ENCODE measurements around the gene XXYLT1. TPM values are rescaled to one million over a fixed set of nuclear protein-coding genes. Genes with fewer than 3 reads are reported as not detected.

The XXYLT1 gene
- total RNA-seq, 2 experiments from 2014 or later, result 3.1 to 3.7 TPM

GRCh38 chr3:195246581-195246995, 24.4 kb downstream of the XXYLT1 start:
- Histone ChIP-seq H3K36me3 (ENCODE audit: insufficient read depth, low read length) (peaks cover 3% of the 10 kb centered on the region), H3K4me3 (ENCODE audit: low read length) (no peak overlapping the region), H3K4me1 (ENCODE audit: insufficient read depth, low read length) (peaks cover 17% of the 10 kb centered on the region), H3K9me3 (ENCODE audit: control insufficient read depth in 1 of 2, insufficient read depth in 1 of 2, low read length in 2 of 2) (no peaks in the 10 kb centered on the region), H3K27ac (ENCODE audit: low read depth in 1 of 2, low read length in 2 of 2) (no peak overlapping the region), H3K27me3 (ENCODE audit: control insufficient read depth in 1 of 2, insufficient read depth in 2 of 2, low read length in 2 of 2) (no peaks in the 10 kb centered on the region)
- intact Hi-C loops (cut with DNase I, micrococcal nuclease), result no loop called here
- ChIA-PET CTCF (no interaction called here), POLR2A (no interaction called here)
- no peaks in the 10 kb centered on the region for H3K9me3 Mint-ChIP-seq
- H3K4me1 Mint-ChIP-seq (ENCODE audit: low read depth), result peaks cover 7% of the 10 kb centered on the region
- no peak for TF ChIP-seq CTCF (IDR thresholded peaks at IDR 0.05)
- no peaks in the 10 kb centered on the region for H3K27me3 Mint-ChIP-seq
- DNase-seq, result no peak
- no peak overlapping the region for H3K27ac Mint-ChIP-seq
- ATAC-seq (ENCODE audit: poor library complexity), result no peak
- no peaks in the 10 kb centered on the region for H3K36me3 Mint-ChIP-seq (ENCODE audit: low read depth)
- no peak overlapping the region for H3K4me3 Mint-ChIP-seq

GRCh38 chr3:195245531-195245951, 25.4 kb downstream of the XXYLT1 start:
- Histone ChIP-seq H3K4me3 (ENCODE audit: low read length) (no peak overlapping the region), H3K9me3 (ENCODE audit: control insufficient read depth in 1 of 2, insufficient read depth in 1 of 2, low read length in 2 of 2) (no peaks in the 10 kb centered on the region), H3K36me3 (ENCODE audit: insufficient read depth, low read length) (peaks cover 3% of the 10 kb centered on the region), H3K27ac (ENCODE audit: low read depth in 1 of 2, low read length in 2 of 2) (no peak overlapping the region), H3K4me1 (ENCODE audit: insufficient read depth, low read length) (peaks cover 9% of the 10 kb centered on the region), H3K27me3 (ENCODE audit: control insufficient read depth in 1 of 2, insufficient read depth in 2 of 2, low read length in 2 of 2) (no peaks in the 10 kb centered on the region)
- intact Hi-C loops (cut with DNase I, micrococcal nuclease), result no loop called here
- POLR2A ChIA-PET, result no interaction called here
- no peaks in the 10 kb centered on the region for H3K36me3 Mint-ChIP-seq (ENCODE audit: low read depth)
- TF ChIP-seq CTCF (IDR thresholded peaks at IDR 0.05), result no peak
- no peak overlapping the region for H3K27ac Mint-ChIP-seq
- no peaks in the 10 kb centered on the region for H3K9me3 Mint-ChIP-seq
- H3K4me1 Mint-ChIP-seq (ENCODE audit: low read depth), result peaks cover 3% of the 10 kb centered on the region
- no peaks in the 10 kb centered on the region for H3K27me3 Mint-ChIP-seq
- no peak overlapping the region for H3K4me3 Mint-ChIP-seq
- CTCF ChIA-PET, result interaction anchor here (0.7 kb wide), 1 partner anchor 84 kb away, joined by 4 read pairs; no protein-coding TSS in a partner anchor
- no peak for DNase-seq
- no peak for ATAC-seq (ENCODE audit: poor library complexity)

GRCh38 chr3:195241592-195242355, 29.2 kb downstream of the XXYLT1 start:
- peaks cover 11% of the 10 kb centered on the region for H3K36me3 Mint-ChIP-seq (ENCODE audit: low read depth)
- peaks cover 3% of the 10 kb centered on the region for H3K9me3 Mint-ChIP-seq
- no peaks in the 10 kb centered on the region for H3K27me3 Mint-ChIP-seq
- no peaks in the 10 kb centered on the region for H3K4me1 Mint-ChIP-seq (ENCODE audit: low read depth)
- ChIA-PET CTCF (interaction anchor here (1.4 kb wide), 1 partner anchor 554 kb away, joined by 4 read pairs; no protein-coding TSS in a partner anchor), POLR2A (no interaction called here)
- no peak overlapping the region for H3K27ac Mint-ChIP-seq
- ATAC-seq (ENCODE audit: poor library complexity), result no peak
- H3K4me3 ChIP-seq (ENCODE audit: low read length), result no peak overlapping the region
- intact Hi-C loops (cut with DNase I, micrococcal nuclease), result no loop called here
- DNase-seq, result no peak
- TF ChIP-seq CTCF (IDR thresholded peaks at IDR 0.05), result no peak
- H3K27ac ChIP-seq (ENCODE audit: low read depth in 1 of 2, low read length in 2 of 2), result no peak overlapping the region
- H3K4me1 ChIP-seq (ENCODE audit: insufficient read depth, low read length), result no peaks in the 10 kb centered on the region
- H3K9me3 ChIP-seq (ENCODE audit: control insufficient read depth in 1 of 2, insufficient read depth in 1 of 2, low read length in 2 of 2), result peaks cover 6 to 13% of the 10 kb centered on the region in 2 experiments
- H3K36me3 ChIP-seq (ENCODE audit: insufficient read depth, low read length), result peaks cover 5% of the 10 kb centered on the region
- no peaks in the 10 kb centered on the region for H3K27me3 ChIP-seq (ENCODE audit: control insufficient read depth in 1 of 2, insufficient read depth in 2 of 2, low read length in 2 of 2)
- H3K4me3 Mint-ChIP-seq, result no peak overlapping the region
